Epidermal melanocyte (primary cell): ENCODE data around the gene BAIAP3.
"Not testable (repeated sequence)": the region's sequence is repeated elsewhere in the genome, so short reads cannot be mapped to it uniquely, and the experiment has no call there.

Source experiments
- DNase-seq: peaks from one replicate; pipeline ENCODE4 v3.0.0; 2011; ENCODE audit warnings: low spot score; ENCODE audit not compliant: insufficient read length

BAIAP3 gene

GRCh38 chr16:1315081-1316032 is 18.1 kb upstream of the BAIAP3 start:
- no peak for DNase-seq

DNA sequence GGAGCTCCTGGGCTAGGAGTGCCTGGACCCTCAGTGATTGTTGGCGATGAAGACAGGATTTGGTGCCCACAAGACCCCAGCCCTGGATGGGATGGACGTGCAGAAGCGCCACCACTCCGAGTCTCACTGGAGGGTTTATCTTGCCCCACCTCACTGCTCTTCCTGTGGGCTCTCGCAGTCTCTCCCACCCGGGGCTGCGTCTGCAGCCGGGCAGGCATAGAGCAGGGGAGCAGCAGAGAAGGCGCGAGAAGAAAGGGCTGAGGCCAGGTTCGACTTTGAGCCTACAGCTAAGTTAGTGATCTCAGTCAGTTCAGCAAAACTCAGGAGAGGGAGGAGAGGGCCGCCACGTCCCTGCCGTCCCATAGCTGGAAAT is 17.4 kb upstream of the BAIAP3 start:
- DNase-seq: no peak

- no peak for DNase-seq
These were observed 15.8 kb upstream of the BAIAP3 start for GRCh38 chr16:1317479-1318267.

DNA sequence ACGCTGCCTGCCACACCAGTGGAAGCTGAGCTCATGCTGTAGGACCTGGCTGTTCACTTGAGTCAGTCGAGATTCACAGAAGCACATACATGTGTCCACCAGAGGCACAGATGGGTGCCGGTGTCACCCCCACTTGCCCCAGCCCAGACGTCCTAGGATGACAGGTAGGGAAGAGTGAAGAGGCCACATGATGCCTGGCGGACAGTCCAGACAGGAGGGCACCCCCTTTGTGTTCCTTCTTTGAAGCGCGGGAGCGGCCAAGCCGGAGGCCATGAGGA is 15.2 kb upstream of the BAIAP3 start:
- no peak for DNase-seq

GRCh38 chr16:1319041-1319440 is 14.4 kb upstream of the BAIAP3 start:
- no peak for DNase-seq

GRCh38 chr16:1320097-1320496 is 13.3 kb upstream of the BAIAP3 start:
- no peak for DNase-seq

GRCh38 chr16:1320658-1321240 is 12.7 kb upstream of the BAIAP3 start:
- DNase-seq: no peak

GRCh38 chr16:1322407-1322806 is 11.0 kb upstream of the BAIAP3 start:
- no peak for DNase-seq

DNA sequence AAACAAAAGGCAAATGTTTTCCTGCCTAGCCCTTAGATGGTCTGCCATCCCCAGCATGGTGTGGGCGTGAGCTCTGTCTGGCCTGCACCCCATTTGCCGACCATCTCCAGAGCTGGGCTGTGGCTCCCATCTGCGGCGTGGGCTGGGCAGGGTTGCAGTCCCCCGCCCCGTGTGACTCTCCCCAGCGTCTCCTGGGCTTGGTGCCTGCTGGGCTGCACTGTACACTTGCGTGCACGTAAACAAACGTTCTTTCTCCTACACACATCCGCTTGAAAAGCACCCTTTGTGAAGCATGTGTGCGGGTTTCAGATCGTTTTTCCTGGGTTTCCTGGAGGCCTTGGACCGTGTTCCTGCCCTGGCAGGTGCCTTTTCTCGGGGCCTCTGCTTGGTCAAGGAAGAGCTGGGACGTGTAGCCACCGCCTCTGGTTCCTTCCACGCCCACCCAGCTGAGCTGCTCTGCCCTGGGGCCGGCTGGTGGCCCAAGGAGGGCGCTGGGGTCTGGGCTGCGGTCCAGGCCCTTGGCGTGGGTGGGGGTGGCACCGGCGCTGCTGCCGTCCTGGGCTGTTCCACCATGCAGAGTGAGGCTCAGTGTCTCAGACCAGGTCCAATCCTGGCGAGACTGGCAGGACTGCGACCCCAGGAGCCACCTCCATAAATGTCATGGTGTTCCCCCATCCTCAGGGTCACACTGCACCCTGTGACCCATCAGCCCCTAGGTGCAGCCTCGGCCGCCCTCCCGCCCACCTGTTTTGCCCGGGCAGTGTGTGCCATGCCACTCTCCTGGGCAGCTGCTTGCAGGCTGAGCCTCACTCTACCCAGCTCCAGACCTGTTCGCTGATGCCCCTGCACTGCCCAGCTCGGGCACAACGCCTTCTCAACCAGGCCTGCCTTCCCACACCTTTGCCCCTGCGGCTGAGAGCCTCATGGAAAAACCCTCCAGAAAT is 9.9 kb upstream of the BAIAP3 start:
- DNase-seq: no peak

- DNase-seq: no peak
These were observed 9.1 kb upstream of the BAIAP3 start for GRCh38 chr16:1324286-1324826.

DNA sequence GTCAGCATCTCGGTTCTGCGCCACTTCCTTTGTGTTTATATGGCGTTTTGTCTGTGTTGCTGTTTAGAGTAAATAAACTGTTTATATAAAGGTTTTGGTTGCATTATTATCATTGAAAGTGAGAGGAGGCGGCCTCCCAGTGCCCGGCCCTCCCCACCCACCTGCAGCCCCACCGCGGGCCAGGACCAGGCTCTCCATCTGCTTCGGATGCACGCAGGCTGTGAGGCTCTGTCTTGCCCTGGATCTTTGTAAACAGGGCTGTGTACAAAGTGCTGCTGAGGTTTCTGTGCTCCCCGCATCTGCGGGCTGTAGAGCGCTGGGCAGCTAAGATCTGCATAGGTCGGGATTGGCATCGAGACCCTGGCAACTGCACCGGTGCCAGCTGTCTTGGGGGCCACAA is 8.2 kb upstream of the BAIAP3 start:
- DNase-seq: no peak

- no peak for DNase-seq
These were observed 7.6 kb upstream of the BAIAP3 start for GRCh38 chr16:1325673-1326371.

- no peak for DNase-seq
These were observed 7.1 kb upstream of the BAIAP3 start for GRCh38 chr16:1326391-1326790.

- no peak for DNase-seq
These were observed 6.4 kb upstream of the BAIAP3 start for GRCh38 chr16:1326946-1327618.

DNA sequence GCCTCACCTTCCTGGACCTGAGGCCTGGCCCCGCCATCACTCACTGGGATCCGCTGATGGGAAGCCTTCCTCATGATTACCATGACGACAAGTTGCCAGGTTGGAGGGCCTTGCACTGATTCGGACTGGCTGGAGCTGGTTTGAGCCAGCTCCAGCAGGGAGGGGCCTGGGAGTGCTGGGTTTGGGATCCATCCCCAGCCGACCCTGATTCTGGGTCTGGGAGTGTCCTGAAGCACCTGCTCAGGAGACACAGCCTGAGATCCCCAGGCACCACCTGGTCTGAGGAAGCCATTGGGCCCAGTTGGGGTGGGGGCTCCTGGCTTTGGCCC is 5.9 kb upstream of the BAIAP3 start:
- no peak for DNase-seq

- not testable (repeated sequence) for DNase-seq
These were observed 5.3 kb upstream of the BAIAP3 start for GRCh38 chr16:1328136-1328535.

DNA sequence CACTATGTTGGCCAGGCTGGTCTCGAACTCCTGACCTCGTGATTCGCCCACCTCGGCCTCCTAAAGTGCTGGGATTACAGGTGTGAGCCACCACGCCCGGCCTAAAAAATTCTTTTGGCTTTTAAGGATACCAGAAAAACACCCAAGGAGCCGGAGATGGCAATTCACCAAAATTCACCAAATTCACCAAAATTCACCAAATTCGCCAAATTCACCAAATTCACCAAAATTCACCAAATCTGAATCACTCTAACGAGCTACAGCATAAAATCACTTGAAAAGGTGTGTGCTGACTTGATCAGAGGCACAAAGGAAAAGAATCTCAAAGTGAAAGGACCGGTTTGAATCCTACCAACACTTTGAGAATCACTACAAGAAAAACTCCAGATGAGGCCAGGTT is 4.5 kb upstream of the BAIAP3 start:
- not testable (repeated sequence) for DNase-seq

DNA sequence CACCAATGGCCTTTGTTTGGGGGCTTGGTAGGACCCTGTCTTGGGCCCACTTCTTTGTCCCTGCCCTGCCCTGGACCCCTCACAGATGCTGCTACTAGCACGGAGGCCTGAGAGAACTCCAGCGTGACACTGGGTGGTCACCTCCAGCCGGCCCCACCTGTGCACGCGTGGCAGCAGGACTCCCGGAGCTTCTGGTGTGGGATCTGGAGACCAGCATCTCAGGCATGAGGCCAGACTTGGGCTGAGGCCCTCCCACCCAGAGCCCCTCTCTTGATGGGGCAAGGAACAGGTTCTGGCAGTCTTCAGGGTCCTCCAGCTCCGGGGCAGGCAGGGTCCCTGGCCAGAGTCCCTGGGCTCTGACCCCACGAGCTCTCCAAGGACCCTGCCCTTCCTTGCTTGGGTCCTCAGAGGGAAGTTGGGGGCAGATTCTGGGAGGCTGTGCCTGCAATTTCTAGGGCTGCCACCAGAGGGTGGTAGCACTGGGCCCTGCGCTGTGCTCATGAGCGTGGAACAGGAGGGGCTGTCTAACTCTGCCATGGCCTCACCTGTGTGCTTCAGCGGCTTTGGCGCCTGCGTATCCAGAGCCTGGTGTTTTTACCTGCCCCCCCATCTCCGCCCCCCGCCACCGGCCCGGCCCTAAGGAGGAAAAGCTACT is 3.1 kb upstream of the BAIAP3 start:
- no peak for DNase-seq

- no peak for DNase-seq
These were observed 2.3 kb upstream of the BAIAP3 start for GRCh38 chr16:1330931-1331711.
